Tibial artery (tissue), 4 donors: ENCODE data around the gene CATSPERB.

ENCODE experiments used
- DNase-seq, 2 donors: peaks; one replicate each; pipeline ENCODE4 v3.0.0-alpha.2; 2019
- H3K27ac ChIP-seq, 2 donors: fragments of 200-600 bp; sonication (generic) in 1 of 2; 1 replicate in 1 of 2; 2 replicates in 1 of 2; pipeline ENCODE4 v1.5.1; 2018 to 2019; ENCODE audit warnings: mild to moderate bottlenecking in 1 of 2
- H3K27me3 ChIP-seq, 2 donors: fragments of 200-600 bp; sonication (generic) in 1 of 2; one replicate each; pipeline versions ENCODE4 v1.5.1 to v1.6.0; 2016 to 2019
- H3K36me3 ChIP-seq, 3 donors: fragments of 200-600 bp; sonication (generic) in 2 of 3; one replicate each; pipeline ENCODE4 v1.5.1; 2016 to 2019; ENCODE audit warnings: mild to moderate bottlenecking in 2 of 3
- H3K4me1 ChIP-seq, 4 donors: fragments of 200-600 bp; sonication (generic) in 2 of 4; 1 replicate in 3 of 4; 2 replicates in 1 of 4; pipeline ENCODE4 v1.5.1; 2016 to 2019
- H3K4me3 ChIP-seq, 2 donors: fragments of 200-600 bp; sonication (generic) in 1 of 2; 1 replicate in 1 of 2; 2 replicates in 1 of 2; pipeline ENCODE4 v1.5.1; 2018 to 2019; ENCODE audit warnings: mild to moderate bottlenecking in 2 of 2
- H3K9me3 ChIP-seq, 3 donors: fragments of 200-600 bp; sonication (generic) in 1 of 3; one replicate each; pipeline ENCODE4 v1.5.1; 2016 to 2019
- CTCF ChIP-seq, 2 experiments: fragments of 200-600 bp in 1 of 2; fragments of 450-650 bp in 1 of 2; IDR thresholded peaks; one replicate each; pipeline ENCODE4 v1.5.1; 2017 to 2019; ENCODE audit warnings: antibody characterized with exemption in 2 of 2, mild to moderate bottlenecking in 1 of 2, moderate library complexity in 1 of 2
- intact Hi-C: fragments of 100-400 bp; cut with DNase I; formaldehyde crosslinking; loops from one replicate; pipeline ENCODE4 v1.15.0; 2023; ENCODE audit warnings: low total_unique reads

CATSPERB gene

GRCh38 chr14:91770185-91770584 is 38.3 kb upstream of the CATSPERB start:
- Histone ChIP-seq H3K27me3 (no peaks in the 10 kb centered on the region), H3K4me3 (no peak overlapping the region), H3K4me1 (peaks cover 0 to 21% (median 3%) of the 10 kb centered on the region in 4 donors), H3K36me3 (peaks cover 0 to 1% (median 0%) of the 10 kb centered on the region in 3 donors), H3K27ac (peak overlapping the region in 1 of 2 donors; percentile 22), H3K9me3 (no peaks in the 10 kb centered on the region)
- intact Hi-C loops: no loop called here
- TF ChIP-seq CTCF (IDR thresholded peaks at IDR 0.05): no peak
- no peak for DNase-seq

GRCh38 chr14:91755570-91756295 is 23.8 kb upstream of the CATSPERB start:
- peaks cover 6 to 8% (median 6%) of the 10 kb centered on the region in 3 donors for H3K36me3 ChIP-seq
- DNase-seq: no peak
- intact Hi-C loops: no loop called here
- H3K4me3 ChIP-seq: no peak overlapping the region
- H3K9me3 ChIP-seq: peaks cover 0 to 3% (median 0%) of the 10 kb centered on the region in 3 donors
- no peak for TF ChIP-seq CTCF (IDR thresholded peaks at IDR 0.05)
- no peak overlapping the region for H3K27ac ChIP-seq
- no peaks in the 10 kb centered on the region for H3K27me3 ChIP-seq
- H3K4me1 ChIP-seq: peaks cover 4 to 28% (median 10%) of the 10 kb centered on the region in 4 donors

- DNase-seq: no peak
- no peak for TF ChIP-seq CTCF (IDR thresholded peaks at IDR 0.05)
- Histone ChIP-seq H3K27me3 (no peaks in the 10 kb centered on the region), H3K4me3 (no peak overlapping the region), H3K36me3 (no peaks in the 10 kb centered on the region), H3K9me3 (no peaks in the 10 kb centered on the region), H3K4me1 (peaks cover 4 to 28% (median 10%) of the 10 kb centered on the region in 4 donors), H3K27ac (no peak overlapping the region)
- intact Hi-C loops: no loop called here
Observed at GRCh38 chr14:91754819-91755218, 22.9 kb upstream of the CATSPERB start.

- Histone ChIP-seq H3K4me3 (no peak overlapping the region), H3K27ac (no peak overlapping the region), H3K36me3 (no peaks in the 10 kb centered on the region), H3K4me1 (peaks cover 4 to 28% (median 10%) of the 10 kb centered on the region in 4 donors), H3K9me3 (no peaks in the 10 kb centered on the region), H3K27me3 (no peaks in the 10 kb centered on the region)
- intact Hi-C loops: no loop called here
- no peak for TF ChIP-seq CTCF (IDR thresholded peaks at IDR 0.05)
- no peak for DNase-seq
Observed at GRCh38 chr14:91754185-91754584, 22.3 kb upstream of the CATSPERB start.

GRCh38 chr14:91753501-91754128 is 21.7 kb upstream of the CATSPERB start:
- Histone ChIP-seq H3K9me3 (no peaks in the 10 kb centered on the region), H3K36me3 (no peaks in the 10 kb centered on the region), H3K27me3 (no peaks in the 10 kb centered on the region), H3K27ac (no peak overlapping the region), H3K4me1 (peaks cover 4 to 28% (median 10%) of the 10 kb centered on the region in 4 donors), H3K4me3 (no peak overlapping the region)
- TF ChIP-seq CTCF (IDR thresholded peaks at IDR 0.05): no peak
- no peak for DNase-seq
- intact Hi-C loops: no loop called here
